Stimulated activated CD4-positive, alpha-beta T cell treated with anti-CD3 and anti-CD28 coated beads, Interleukin-15, amount 100 ng/mL, for 48 hours (primary cell): ENCODE measurements around the gene AGBL4.
A peak's percentile ranks its signal among the peaks of the same experiment; 100 is the strongest.

Source experiments
- DNase-seq, 2 donors: peaks; one replicate each; pipeline ENCODE4 v3.0.0-alpha.2; 2020; ENCODE audit warnings: low read depth in 2 of 2

AGBL4 gene

GRCh38 chr1:48889615-48890014 is 1134.1 kb downstream of the AGBL4 start:
- DNase-seq, result no peak

GRCh38 chr1:48889082-48889481 is 1134.7 kb downstream of the AGBL4 start:
- no peak for DNase-seq

- no peak for DNase-seq
Measured at GRCh38 chr1:48887796-48888195, 1136.0 kb downstream of the AGBL4 start.

- no peak for DNase-seq
Measured at GRCh38 chr1:48882020-48882419, 1141.7 kb downstream of the AGBL4 start.

GRCh38 chr1:48878191-48878940 is 1145.4 kb downstream of the AGBL4 start:
- DNase-seq, result no peak

- DNase-seq, result no peak
Measured at GRCh38 chr1:48876330-48876785, 1147.4 kb downstream of the AGBL4 start.

GRCh38 chr1:48875552-48876329 is 1148.0 kb downstream of the AGBL4 start:
- no peak for DNase-seq

- DNase-seq, result no peak
Measured at GRCh38 chr1:48873944-48874343, 1149.8 kb downstream of the AGBL4 start.

GRCh38 chr1:48870596-48870995 is 1153.2 kb downstream of the AGBL4 start:
- DNase-seq, result peak in 1 of 2 donors; percentile 0

- DNase-seq, result no peak
Measured at GRCh38 chr1:48869116-48869893, 1154.4 kb downstream of the AGBL4 start.

- DNase-seq, result no peak
Measured at GRCh38 chr1:48864913-48865312, 1158.8 kb downstream of the AGBL4 start.

GRCh38 chr1:48859456-48859855 is 1164.3 kb downstream of the AGBL4 start:
- DNase-seq, result no peak

- no peak for DNase-seq
Measured at GRCh38 chr1:48858200-48858920, 1165.4 kb downstream of the AGBL4 start.

GRCh38 chr1:48853006-48853405 is 1170.7 kb downstream of the AGBL4 start:
- no peak for DNase-seq

- no peak for DNase-seq
Measured at GRCh38 chr1:48851638-48852037, 1172.1 kb downstream of the AGBL4 start.

- no peak for DNase-seq
Measured at GRCh38 chr1:48848035-48848434, 1175.7 kb downstream of the AGBL4 start.

GRCh38 chr1:48846441-48846840 is 1177.3 kb downstream of the AGBL4 start:
- no peak for DNase-seq

- DNase-seq, result no peak
Measured at GRCh38 chr1:48844187-48844586, 1179.6 kb downstream of the AGBL4 start.

- DNase-seq, result no peak
Measured at GRCh38 chr1:48841966-48842365, 1181.8 kb downstream of the AGBL4 start.

GRCh38 chr1:48841461-48841860 is 1182.3 kb downstream of the AGBL4 start:
- no peak for DNase-seq

GRCh38 chr1:48831120-48831978 is 1192.4 kb downstream of the AGBL4 start:
- DNase-seq, result no peak
